ENCODE measurements around the gene TNIP2.
"Not testable (repeated sequence)": the region's sequence is repeated elsewhere in the genome, so short reads cannot be mapped to it uniquely, and the experiment has no call there.

The TNIP2 gene

GRCh38 chr4:2742823-2743517, 13.2 kb downstream of the TNIP2 start:
- no CpG with 5 or more reads among the region's 6 CpGs for WGBS (ENCODE audit: insufficient coverage, insufficient read length)

GRCh38 chr4:2742081-2742822, 13.9 kb downstream of the TNIP2 start:
- Histone ChIP-seq H3K4me1 (ENCODE audit: control insufficient read depth, insufficient read depth, low read length) (no peaks in the 10 kb centered on the region; the same call in 1 of the 2 replicates), H3K27me3 (ENCODE audit: control insufficient read depth, insufficient read depth, low read length) (no peaks in the 10 kb centered on the region), H3K27ac (ENCODE audit: low read length) (no peak overlapping the region), H3K9me3 (ENCODE audit: control insufficient read depth, insufficient read depth, low read length) (no peaks in the 10 kb centered on the region), H3K4me3 (ENCODE audit: low read length) (no peak overlapping the region), H3K36me3 (ENCODE audit: control insufficient read depth, insufficient read depth, low read length) (peaks cover 18% of the 10 kb centered on the region)
- WGBS (ENCODE audit: insufficient coverage, insufficient read length), result no CpG with 5 or more reads among the region's 27 CpGs
- no peak for DNase-seq (ENCODE audit: low read depth, low spot score)

More at GRCh38 chr4:2742823-2743517, 13.2 kb downstream of the TNIP2 start:
- Histone ChIP-seq H3K36me3 (ENCODE audit: control insufficient read depth, insufficient read depth, low read length) (peaks cover 23% of the 10 kb centered on the region), H3K27ac (ENCODE audit: low read length) (no peak overlapping the region), H3K27me3 (ENCODE audit: control insufficient read depth, insufficient read depth, low read length) (no peaks in the 10 kb centered on the region), H3K4me3 (ENCODE audit: low read length) (no peak overlapping the region), H3K9me3 (ENCODE audit: control insufficient read depth, insufficient read depth, low read length) (no peaks in the 10 kb centered on the region), H3K4me1 (ENCODE audit: control insufficient read depth, insufficient read depth, low read length) (no peaks in the 10 kb centered on the region; the same call in 1 of the 2 replicates)
- DNase-seq (ENCODE audit: low read depth, low spot score), result no peak

DNA sequence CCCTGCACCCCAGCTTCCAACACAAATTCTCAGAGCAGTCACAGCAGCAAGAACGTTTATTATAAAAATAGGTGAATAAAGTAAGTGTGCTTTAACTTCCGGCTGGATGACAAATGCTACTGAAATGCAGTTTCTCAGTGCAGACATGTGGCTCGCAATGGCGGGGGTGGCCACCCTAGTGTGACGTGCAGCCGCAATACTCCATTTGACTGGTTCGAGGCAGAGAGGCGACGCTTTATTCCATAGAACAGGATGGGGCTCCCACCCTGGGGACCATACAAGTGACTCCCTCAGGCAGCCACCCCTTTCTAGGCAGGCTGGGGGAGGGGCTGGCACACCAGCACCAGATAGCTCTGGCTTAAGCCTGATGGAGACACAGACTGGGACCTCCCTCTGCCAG, 14.5 kb downstream of the TNIP2 start:
- no peaks in the 10 kb centered on the region for H3K9me3 ChIP-seq (ENCODE audit: control insufficient read depth, insufficient read depth, low read length)
- no peak for DNase-seq (ENCODE audit: low read depth, low spot score)
- WGBS (ENCODE audit: insufficient coverage, insufficient read length), result no CpG with 5 or more reads among the region's 9 CpGs
- no peaks in the 10 kb centered on the region for H3K27me3 ChIP-seq (ENCODE audit: control insufficient read depth, insufficient read depth, low read length)
- no peak overlapping the region for H3K4me3 ChIP-seq (ENCODE audit: low read length)
- no peak overlapping the region for H3K27ac ChIP-seq (ENCODE audit: low read length)
- H3K4me1 ChIP-seq (ENCODE audit: control insufficient read depth, insufficient read depth, low read length), result no peaks in the 10 kb centered on the region; the same call in 1 of the 2 replicates
- H3K36me3 ChIP-seq (ENCODE audit: control insufficient read depth, insufficient read depth, low read length), result peaks cover 12% of the 10 kb centered on the region

DNA sequence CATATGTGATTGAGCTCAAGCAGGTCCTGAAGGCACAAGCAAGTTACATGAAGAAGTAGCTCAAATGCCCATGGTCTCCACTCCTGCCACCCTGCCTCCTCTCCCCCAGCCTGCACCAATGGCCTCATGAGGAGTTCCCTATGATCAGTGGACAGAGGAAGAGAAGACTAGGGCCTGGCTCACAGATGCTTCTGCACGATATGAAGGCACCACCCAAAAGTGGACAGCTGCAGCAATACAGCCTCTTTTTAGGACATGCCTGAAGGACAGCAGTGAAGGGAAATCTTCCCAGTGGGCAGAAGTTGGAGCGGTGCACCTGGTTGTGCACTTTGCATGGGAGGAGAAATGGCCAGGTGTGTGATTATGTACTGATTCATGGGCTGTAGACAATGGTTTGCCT, 17.8 kb downstream of the TNIP2 start:
- H3K4me3 ChIP-seq (ENCODE audit: low read length); DNase-seq (ENCODE audit: low read depth, low spot score); H3K36me3 ChIP-seq (ENCODE audit: control insufficient read depth, insufficient read depth, low read length); H3K27ac ChIP-seq (ENCODE audit: low read length); H3K27me3 ChIP-seq (ENCODE audit: control insufficient read depth, insufficient read depth, low read length); H3K4me1 ChIP-seq (ENCODE audit: control insufficient read depth, insufficient read depth, low read length); H3K9me3 ChIP-seq (ENCODE audit: control insufficient read depth, insufficient read depth, low read length): not testable (repeated sequence)
- no CpG with 5 or more reads among the region's 2 CpGs for WGBS (ENCODE audit: insufficient coverage, insufficient read length)

GRCh38 chr4:2735869-2736268, 20.3 kb downstream of the TNIP2 start:
- H3K27ac ChIP-seq (ENCODE audit: low read length), result no peak overlapping the region
- no peaks in the 10 kb centered on the region for H3K27me3 ChIP-seq (ENCODE audit: control insufficient read depth, insufficient read depth, low read length)
- no peak for DNase-seq (ENCODE audit: low read depth, low spot score)
- H3K36me3 ChIP-seq (ENCODE audit: control insufficient read depth, insufficient read depth, low read length), result peaks cover 8% of the 10 kb centered on the region
- H3K9me3 ChIP-seq (ENCODE audit: control insufficient read depth, insufficient read depth, low read length), result no peaks in the 10 kb centered on the region
- H3K4me1 ChIP-seq (ENCODE audit: control insufficient read depth, insufficient read depth, low read length), result no peaks in the 10 kb centered on the region
- no peak overlapping the region for H3K4me3 ChIP-seq (ENCODE audit: low read length)

DNA sequence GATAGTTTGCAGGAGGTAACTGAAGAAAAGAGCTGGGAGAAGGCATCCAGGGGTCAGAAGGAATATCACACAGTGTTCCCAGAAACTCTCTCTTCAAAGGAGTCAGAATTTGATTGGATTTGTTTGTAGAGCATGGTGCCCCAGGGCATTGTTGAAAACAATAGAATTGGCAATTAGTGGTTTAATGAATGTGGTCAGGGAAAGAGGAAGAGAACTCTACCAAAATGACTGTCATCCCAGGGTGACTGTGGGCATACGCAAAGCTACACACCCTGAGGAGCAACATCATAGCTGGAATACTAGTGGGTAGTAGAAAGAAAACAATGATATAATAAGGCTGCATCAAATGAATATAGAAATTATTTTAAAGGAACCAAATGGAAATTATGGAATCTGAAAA, 21.5 kb downstream of the TNIP2 start:
- no peak overlapping the region for H3K27ac ChIP-seq (ENCODE audit: low read length)
- WGBS (ENCODE audit: insufficient coverage, insufficient read length), result no CpG with 5 or more reads among the region's 1 CpG
- H3K27me3 ChIP-seq (ENCODE audit: control insufficient read depth, insufficient read depth, low read length), result no peaks in the 10 kb centered on the region
- DNase-seq (ENCODE audit: low read depth, low spot score), result no peak
- H3K4me3 ChIP-seq (ENCODE audit: low read length), result no peak overlapping the region
- no peaks in the 10 kb centered on the region for H3K9me3 ChIP-seq (ENCODE audit: control insufficient read depth, insufficient read depth, low read length)
- peaks cover 8% of the 10 kb centered on the region for H3K36me3 ChIP-seq (ENCODE audit: control insufficient read depth, insufficient read depth, low read length)
- H3K4me1 ChIP-seq (ENCODE audit: control insufficient read depth, insufficient read depth, low read length), result no peaks in the 10 kb centered on the region

DNA sequence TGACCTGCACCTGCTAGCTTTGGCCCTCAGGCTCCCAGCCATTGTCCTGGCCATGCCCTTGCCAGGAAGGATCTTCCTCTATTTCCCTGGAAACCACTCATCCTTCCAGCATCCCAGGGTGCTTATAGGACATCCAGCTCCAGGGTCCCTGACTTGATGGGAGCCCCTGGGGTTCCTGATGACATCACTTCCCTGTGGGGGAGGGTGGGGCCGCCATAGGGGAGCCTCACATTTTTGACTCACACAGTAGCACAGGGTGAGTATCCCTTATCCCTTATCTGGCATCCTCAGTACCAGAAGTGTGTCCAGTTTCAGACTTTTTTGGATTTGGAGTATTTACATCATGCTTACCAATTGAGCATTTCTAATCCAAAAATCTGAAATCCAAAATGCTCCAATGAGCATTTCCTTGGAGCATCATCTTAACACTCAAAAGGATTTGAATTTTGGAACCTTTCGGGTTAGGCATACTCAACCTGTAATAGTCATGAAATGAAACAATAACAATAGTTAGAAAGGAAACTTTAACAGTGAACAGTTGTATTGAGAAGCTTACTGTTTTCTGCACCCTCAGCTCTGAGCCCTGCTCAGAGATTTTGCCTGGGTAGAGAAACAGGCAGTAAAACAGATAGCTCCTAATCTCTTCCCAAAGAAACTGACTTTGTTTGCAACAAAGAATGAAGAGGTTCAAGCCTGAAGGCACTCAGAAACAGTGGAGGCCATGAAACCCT, 22.1 kb downstream of the TNIP2 start:
- WGBS (ENCODE audit: insufficient coverage, insufficient read length), result no CpG with 5 or more reads among the region's 2 CpGs
- no peaks in the 10 kb centered on the region for H3K9me3 ChIP-seq (ENCODE audit: control insufficient read depth, insufficient read depth, low read length)
- H3K36me3 ChIP-seq (ENCODE audit: control insufficient read depth, insufficient read depth, low read length), result peaks cover 8% of the 10 kb centered on the region
- no peak overlapping the region for H3K4me3 ChIP-seq (ENCODE audit: low read length)
- H3K27ac ChIP-seq (ENCODE audit: low read length), result no peak overlapping the region
- DNase-seq (ENCODE audit: low read depth, low spot score), result no peak
- no peaks in the 10 kb centered on the region for H3K4me1 ChIP-seq (ENCODE audit: control insufficient read depth, insufficient read depth, low read length)
- H3K27me3 ChIP-seq (ENCODE audit: control insufficient read depth, insufficient read depth, low read length), result no peaks in the 10 kb centered on the region

GRCh38 chr4:2733001-2733843, 22.9 kb downstream of the TNIP2 start:
- Histone ChIP-seq H3K27ac (ENCODE audit: low read length) (no peak overlapping the region), H3K36me3 (ENCODE audit: control insufficient read depth, insufficient read depth, low read length) (peaks cover 8% of the 10 kb centered on the region), H3K4me1 (ENCODE audit: control insufficient read depth, insufficient read depth, low read length) (no peaks in the 10 kb centered on the region), H3K27me3 (ENCODE audit: control insufficient read depth, insufficient read depth, low read length) (no peaks in the 10 kb centered on the region), H3K4me3 (ENCODE audit: low read length) (no peak overlapping the region), H3K9me3 (ENCODE audit: control insufficient read depth, insufficient read depth, low read length) (no peaks in the 10 kb centered on the region)
- DNase-seq (ENCODE audit: low read depth, low spot score), result no peak
- no CpG with 5 or more reads among the region's 21 CpGs for WGBS (ENCODE audit: insufficient coverage, insufficient read length)

- Histone ChIP-seq H3K36me3 (ENCODE audit: control insufficient read depth, insufficient read depth, low read length) (peaks cover 8% of the 10 kb centered on the region), H3K27ac (ENCODE audit: low read length) (no peak overlapping the region), H3K4me3 (ENCODE audit: low read length) (no peak overlapping the region), H3K4me1 (ENCODE audit: control insufficient read depth, insufficient read depth, low read length) (no peaks in the 10 kb centered on the region), H3K9me3 (ENCODE audit: control insufficient read depth, insufficient read depth, low read length) (no peaks in the 10 kb centered on the region), H3K27me3 (ENCODE audit: control insufficient read depth, insufficient read depth, low read length) (no peaks in the 10 kb centered on the region)
- no CpG with 5 or more reads among the region's 6 CpGs for WGBS (ENCODE audit: insufficient coverage, insufficient read length)
- no peak for DNase-seq (ENCODE audit: low read depth, low spot score)
Observed at GRCh38 chr4:2732526-2732925, 23.6 kb downstream of the TNIP2 start.

- peaks cover 8% of the 10 kb centered on the region for H3K36me3 ChIP-seq (ENCODE audit: control insufficient read depth, insufficient read depth, low read length)
- no peaks in the 10 kb centered on the region for H3K4me1 ChIP-seq (ENCODE audit: control insufficient read depth, insufficient read depth, low read length)
- no peak overlapping the region for H3K27ac ChIP-seq (ENCODE audit: low read length)
- H3K27me3 ChIP-seq (ENCODE audit: control insufficient read depth, insufficient read depth, low read length), result no peaks in the 10 kb centered on the region
- no peaks in the 10 kb centered on the region for H3K9me3 ChIP-seq (ENCODE audit: control insufficient read depth, insufficient read depth, low read length)
- DNase-seq (ENCODE audit: low read depth, low spot score), result no peak
- no peak overlapping the region for H3K4me3 ChIP-seq (ENCODE audit: low read length)
- no CpG with 5 or more reads among the region's 28 CpGs for WGBS (ENCODE audit: insufficient coverage, insufficient read length)
Observed at GRCh38 chr4:2731907-2732317, 24.2 kb downstream of the TNIP2 start.

Data from iPS DF 6.9 (cell line).